HG03108 (cell line): Measurements from ENCODE around the gene CNGA4.

Experiments used
- ATAC-seq: cut with Tn5 transposase; IDR thresholded peaks from one replicate; pipeline ENCODE4 v1.9.1; 2021; ENCODE audit warnings: moderate library complexity; ENCODE audit not compliant: unreplicated experiment

The CNGA4 gene

GRCh38 chr11:6238902-6239301, at the start of gene CNGA4:
Gene CNGA4 (plus strand): TSS chr11:6239089. CDS start chr11:6239207, 118 bp downstream.
- no peak for ATAC-seq

GRCh38 chr11:6191742-6192141, 47.1 kb upstream of the CNGA4 start:
- no peak for ATAC-seq

DNA sequence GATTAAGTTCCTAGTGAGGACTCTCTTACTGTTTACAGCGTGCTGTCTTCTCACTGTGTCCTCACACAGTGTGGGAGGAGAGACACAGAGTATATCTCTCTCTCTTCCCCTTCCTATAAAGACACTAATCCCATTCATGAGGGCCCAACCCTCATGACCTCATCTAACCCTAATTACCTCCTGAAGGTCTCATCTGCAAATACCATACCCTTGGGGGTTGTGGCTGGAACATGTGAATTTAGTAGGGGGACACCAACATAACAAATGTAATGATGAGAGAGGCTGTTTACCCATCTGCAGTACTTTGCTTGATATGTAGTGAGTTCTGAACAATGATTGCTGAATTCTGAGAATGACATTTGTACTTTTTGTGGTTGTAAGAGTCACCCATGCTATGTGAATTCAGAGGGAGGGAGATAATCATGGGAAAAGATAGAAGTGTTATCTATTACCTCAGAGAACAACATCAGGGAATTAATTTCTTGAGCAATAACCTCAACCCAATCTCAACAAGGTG, 44.8 kb upstream of the CNGA4 start:
- ATAC-seq = no peak

- ATAC-seq = peak; percentile 48
Measured at GRCh38 chr11:6196396-6196795, 42.5 kb upstream of the CNGA4 start.

GRCh38 chr11:6197466-6198200, 41.3 kb upstream of the CNGA4 start:
- ATAC-seq = no peak

GRCh38 chr11:6199174-6199810, 39.6 kb upstream of the CNGA4 start, which contains the start of gene OR52W1:
Gene OR52W1 (plus strand): TSS chr11:6199224. CDS start chr11:6199224, 0 bp downstream.
- no peak for ATAC-seq

DNA sequence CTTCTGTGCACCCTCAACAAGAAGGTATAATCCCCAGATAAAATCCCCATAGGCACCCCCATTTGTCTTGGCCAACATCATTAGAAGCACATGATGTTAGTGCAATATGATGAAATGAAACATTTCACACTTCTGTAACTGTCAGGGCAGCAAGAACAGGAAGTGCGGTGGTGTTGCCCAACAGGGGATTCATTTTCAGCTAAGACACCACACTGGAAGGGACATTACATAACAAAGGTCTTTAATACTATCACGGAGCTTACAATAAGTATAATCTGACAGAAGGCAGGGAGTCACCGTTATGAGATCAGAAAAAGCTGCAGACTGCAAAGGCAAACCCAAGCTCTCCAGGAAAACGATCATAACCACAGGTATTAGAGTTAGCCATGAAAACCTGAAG, 37.9 kb upstream of the CNGA4 start:
- ATAC-seq = no peak

- ATAC-seq = no peak
Measured at GRCh38 chr11:6201481-6201880, 37.4 kb upstream of the CNGA4 start.

- no peak for ATAC-seq
Measured at GRCh38 chr11:6202041-6202440, 36.8 kb upstream of the CNGA4 start.

- ATAC-seq = no peak
Measured at GRCh38 chr11:6203327-6203726, 35.6 kb upstream of the CNGA4 start.

- no peak for ATAC-seq
Measured at GRCh38 chr11:6204706-6205105, 34.2 kb upstream of the CNGA4 start.

DNA sequence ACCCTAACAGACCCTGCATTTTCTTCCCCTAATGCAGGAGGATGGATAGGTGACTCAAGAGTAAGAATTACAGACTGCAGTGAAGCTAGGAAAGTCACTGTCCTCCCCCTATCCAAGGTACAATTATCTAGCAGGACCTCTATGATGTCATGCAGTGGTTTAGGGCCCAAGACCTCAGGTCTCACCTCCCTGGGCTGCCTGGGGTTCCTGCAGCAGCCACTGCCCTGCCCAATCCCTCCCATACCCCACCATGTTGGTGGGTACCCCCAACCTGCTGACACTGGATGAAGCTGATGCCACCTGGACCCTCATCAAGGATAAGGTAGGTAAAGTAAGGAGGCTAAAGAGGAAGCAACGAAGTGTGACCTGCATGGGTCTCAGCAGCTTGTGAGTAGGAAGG, 33.5 kb upstream of the CNGA4 start, which contains the start of gene C11orf42:
C11orf42 (plus strand) TSS at position 192 of the 400 bp plus-strand sequence; CDS start at position 251, 59 bp downstream.
- no peak for ATAC-seq

DNA sequence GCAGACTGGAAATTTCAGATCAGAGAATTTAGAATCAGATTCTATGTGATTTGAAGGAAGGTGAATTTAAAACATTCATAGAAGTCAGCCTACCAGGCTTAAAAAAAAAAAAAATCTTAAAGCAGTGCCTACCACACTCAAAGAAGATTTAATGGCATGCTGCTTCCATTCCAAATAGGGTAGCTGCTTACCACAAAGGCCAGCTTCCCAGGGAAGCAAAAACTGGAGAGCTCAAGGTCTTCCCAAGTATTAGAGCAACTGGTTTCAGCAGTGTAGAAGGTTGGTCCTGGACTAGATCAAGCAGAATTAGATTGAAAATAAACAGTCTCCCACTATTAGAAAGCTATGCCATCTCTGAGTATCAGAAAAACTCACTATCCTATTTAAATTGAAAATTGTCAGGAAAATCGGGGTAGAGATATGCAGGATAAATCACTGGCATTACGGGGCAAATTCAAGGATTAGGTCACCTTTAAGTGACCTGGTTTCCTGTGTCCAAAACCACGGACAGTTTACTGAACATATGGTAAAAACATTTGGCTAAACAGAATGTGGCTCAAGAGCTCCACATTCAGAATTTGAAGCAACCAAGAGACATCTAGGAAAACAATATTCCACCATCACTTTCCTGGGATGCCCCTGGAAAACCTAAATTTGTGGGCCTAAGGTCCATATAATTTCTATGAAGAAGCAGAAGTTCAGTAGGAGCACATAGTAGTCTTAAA, 32.3 kb upstream of the CNGA4 start:
- ATAC-seq = no peak

GRCh38 chr11:6209801-6210200, 29.1 kb upstream of the CNGA4 start:
- ATAC-seq = no peak

GRCh38 chr11:6210274-6210955, 28.5 kb upstream of the CNGA4 start:
- ATAC-seq = no peak

GRCh38 chr11:6214530-6214929, 24.4 kb upstream of the CNGA4 start:
- no peak for ATAC-seq

DNA sequence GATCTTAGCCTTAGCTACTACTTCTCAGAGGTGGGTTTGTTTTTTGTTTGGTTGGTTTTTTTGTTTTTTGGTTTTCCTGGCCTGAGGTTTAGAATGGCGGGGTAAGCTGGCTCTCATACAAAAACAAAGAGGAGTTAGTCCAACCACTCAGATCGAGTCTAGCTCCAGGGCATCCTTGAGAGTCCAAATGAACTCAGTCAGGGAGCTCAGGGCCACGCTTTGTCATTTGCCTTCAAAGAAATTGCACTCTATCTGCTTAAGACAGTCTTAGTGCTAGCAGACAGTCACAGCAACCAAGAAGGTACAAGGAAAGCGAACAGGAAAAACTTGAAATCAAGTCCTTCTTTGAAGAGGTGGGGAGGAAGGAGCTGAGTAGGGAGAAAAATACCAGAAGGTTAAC, 22.4 kb upstream of the CNGA4 start:
- ATAC-seq = no peak

- ATAC-seq = no peak
Measured at GRCh38 chr11:6217722-6218121, 21.2 kb upstream of the CNGA4 start.

DNA sequence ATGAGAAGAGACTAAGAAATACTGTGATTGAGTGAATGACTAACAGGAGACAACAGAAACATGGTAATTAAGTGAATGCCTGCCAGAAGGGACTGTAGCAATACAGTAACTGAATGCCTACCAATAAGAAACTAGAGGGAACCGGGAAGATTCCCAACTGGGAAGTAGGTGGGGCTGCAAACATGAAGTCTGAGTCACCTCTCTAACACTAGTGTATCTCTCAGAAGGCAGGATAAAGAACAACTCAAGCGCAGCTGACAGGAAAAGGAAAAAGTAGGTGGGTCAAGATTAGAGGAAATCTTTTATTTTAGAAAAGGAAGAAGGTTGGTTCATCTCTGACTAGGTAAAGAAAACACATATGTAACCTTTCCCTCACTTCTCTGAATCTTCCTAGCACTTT, 19.5 kb upstream of the CNGA4 start:
- no peak for ATAC-seq

DNA sequence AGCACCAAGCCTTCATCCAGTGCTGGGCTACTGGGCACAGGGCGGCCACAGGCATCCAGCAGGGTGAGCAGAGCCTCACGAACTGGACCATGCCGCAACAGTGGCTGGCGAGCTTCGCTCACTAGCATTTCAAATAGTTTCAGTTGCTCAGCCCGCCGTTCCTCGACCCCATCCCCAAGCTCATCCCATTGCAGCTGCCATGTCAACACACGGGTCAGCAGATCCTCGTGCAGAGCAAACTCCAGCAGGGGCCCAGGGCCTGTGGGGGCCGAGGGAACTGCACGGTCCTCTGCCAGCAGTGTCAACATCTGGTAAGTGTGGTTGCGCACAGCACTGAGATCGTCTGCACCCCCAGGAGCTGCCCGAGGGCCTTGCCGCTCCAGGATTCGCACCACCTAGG, 15.0 kb upstream of the CNGA4 start:
- ATAC-seq = no peak

GRCh38 chr11:6224421-6224820, 14.5 kb upstream of the CNGA4 start:
- ATAC-seq = no peak
